ENCODE results near the gene CACNA2D2. TPM values are rescaled to one million over a fixed set of nuclear protein-coding genes. Genes with fewer than 3 reads are reported as not detected.
A peak's percentile ranks its signal among the peaks of the same experiment; 100 is the strongest.

Gene CACNA2D2
- total RNA-seq, 1 donor: 1.5 TPM

GRCh38 chr3:50320853-50321335 lies 182.5 kb downstream of the CACNA2D2 start:
- H3K4me3 ChIP-seq (ENCODE audit: low read length): peak overlapping the region; percentile 73
- H3K27me3 ChIP-seq (ENCODE audit: insufficient read depth, low read length): no peaks in the 10 kb centered on the region
- no peaks in the 10 kb centered on the region for H3K9me3 ChIP-seq (ENCODE audit: low read depth, low read length)
- peaks cover 87% of the 10 kb centered on the region for H3K4me1 ChIP-seq (ENCODE audit: insufficient read depth, low read length)

GRCh38 chr3:50319894-50320625 lies 183.4 kb downstream of the CACNA2D2 start:
- Histone ChIP-seq H3K9me3 (ENCODE audit: low read depth, low read length) (no peaks in the 10 kb centered on the region), H3K4me1 (ENCODE audit: insufficient read depth, low read length) (peaks cover 79% of the 10 kb centered on the region), H3K27me3 (ENCODE audit: insufficient read depth, low read length) (no peaks in the 10 kb centered on the region), H3K4me3 (ENCODE audit: low read length) (peak overlapping the region; percentile 73)

- no peak overlapping the region for H3K4me3 ChIP-seq (ENCODE audit: low read length)
- H3K4me1 ChIP-seq (ENCODE audit: insufficient read depth, low read length): peaks cover 72% of the 10 kb centered on the region
- H3K9me3 ChIP-seq (ENCODE audit: low read depth, low read length): no peaks in the 10 kb centered on the region
- H3K27me3 ChIP-seq (ENCODE audit: insufficient read depth, low read length): no peaks in the 10 kb centered on the region
Observed at GRCh38 chr3:50319181-50319893, 184.1 kb downstream of the CACNA2D2 start.

GRCh38 chr3:50318615-50319014 lies 184.8 kb downstream of the CACNA2D2 start:
- H3K4me1 ChIP-seq (ENCODE audit: insufficient read depth, low read length): peaks cover 65% of the 10 kb centered on the region
- no peak overlapping the region for H3K4me3 ChIP-seq (ENCODE audit: low read length)
- H3K9me3 ChIP-seq (ENCODE audit: low read depth, low read length): no peaks in the 10 kb centered on the region
- no peaks in the 10 kb centered on the region for H3K27me3 ChIP-seq (ENCODE audit: insufficient read depth, low read length)

- Histone ChIP-seq H3K4me1 (ENCODE audit: insufficient read depth, low read length) (peaks cover 60% of the 10 kb centered on the region), H3K4me3 (ENCODE audit: low read length) (no peak overlapping the region)
Observed at GRCh38 chr3:50318163-50318562, 185.3 kb downstream of the CACNA2D2 start.

GRCh38 chr3:50317300-50317699 lies 186.1 kb downstream of the CACNA2D2 start:
- H3K27me3 ChIP-seq (ENCODE audit: insufficient read depth, low read length): no peaks in the 10 kb centered on the region
- H3K4me3 ChIP-seq (ENCODE audit: low read length): no peak overlapping the region
- H3K4me1 ChIP-seq (ENCODE audit: insufficient read depth, low read length): peaks cover 52% of the 10 kb centered on the region
- no peaks in the 10 kb centered on the region for H3K9me3 ChIP-seq (ENCODE audit: low read depth, low read length)

More at GRCh38 chr3:50318163-50318562, 185.3 kb downstream of the CACNA2D2 start:
- H3K27me3 ChIP-seq (ENCODE audit: insufficient read depth, low read length): no peaks in the 10 kb centered on the region
- no peaks in the 10 kb centered on the region for H3K9me3 ChIP-seq (ENCODE audit: low read depth, low read length)

- Histone ChIP-seq H3K4me3 (ENCODE audit: low read length) (no peak overlapping the region), H3K9me3 (ENCODE audit: low read depth, low read length) (no peaks in the 10 kb centered on the region), H3K27me3 (ENCODE audit: insufficient read depth, low read length) (no peaks in the 10 kb centered on the region), H3K4me1 (ENCODE audit: insufficient read depth, low read length) (peaks cover 46% of the 10 kb centered on the region)
Observed at GRCh38 chr3:50316657-50317242, 186.7 kb downstream of the CACNA2D2 start.

GRCh38 chr3:50314816-50315215 lies 188.6 kb downstream of the CACNA2D2 start:
- Histone ChIP-seq H3K27me3 (ENCODE audit: insufficient read depth, low read length) (no peaks in the 10 kb centered on the region), H3K4me3 (ENCODE audit: low read length) (no peak overlapping the region), H3K9me3 (ENCODE audit: low read depth, low read length) (no peaks in the 10 kb centered on the region), H3K4me1 (ENCODE audit: insufficient read depth, low read length) (peaks cover 34% of the 10 kb centered on the region)

GRCh38 chr3:50314342-50314741 lies 189.1 kb downstream of the CACNA2D2 start:
- Histone ChIP-seq H3K9me3 (ENCODE audit: low read depth, low read length) (no peaks in the 10 kb centered on the region), H3K27me3 (ENCODE audit: insufficient read depth, low read length) (no peaks in the 10 kb centered on the region), H3K4me1 (ENCODE audit: insufficient read depth, low read length) (peaks cover 29% of the 10 kb centered on the region), H3K4me3 (ENCODE audit: low read length) (no peak overlapping the region)

Other genes starting within 250 kb of the CACNA2D2 start
- gene SEMA3B, start 234.5 kb downstream of the CACNA2D2 start, total RNA-seq: 0.42 TPM
- not detected for gene LSMEM2, start 224.5 kb downstream of the CACNA2D2 start, total RNA-seq
- 19.0 TPM for gene IFRD2, start 211.2 kb downstream of the CACNA2D2 start, total RNA-seq
- 2.0 TPM for gene HYAL3, start 204.2 kb downstream of the CACNA2D2 start, total RNA-seq
- 11.2 TPM for gene NAA80, start 204.2 kb downstream of the CACNA2D2 start, total RNA-seq
- gene HYAL1, start 200.1 kb downstream of the CACNA2D2 start, total RNA-seq: not detected
- 4.2 TPM for gene HYAL2, start 180.9 kb downstream of the CACNA2D2 start, total RNA-seq
- gene TUSC2, start 175.4 kb downstream of the CACNA2D2 start, total RNA-seq: 15.3 TPM
- gene RASSF1, start 162.8 kb downstream of the CACNA2D2 start, total RNA-seq: 44.8 TPM
- 0.10 TPM for gene ZMYND10, start 157.9 kb downstream of the CACNA2D2 start, total RNA-seq
- 11.1 TPM for gene NPRL2, start 152.9 kb downstream of the CACNA2D2 start, total RNA-seq
- 10.8 TPM for gene CYB561D2, start 152.8 kb downstream of the CACNA2D2 start, total RNA-seq
- gene TMEM115, start 144.1 kb downstream of the CACNA2D2 start, total RNA-seq: 20.3 TPM
- 3.7 TPM for gene C3orf18, start 64.1 kb upstream of the CACNA2D2 start, total RNA-seq
- gene HEMK1, start 65.9 kb upstream of the CACNA2D2 start, total RNA-seq: 3.0 TPM
- 1.2 TPM for gene CISH, start 108.1 kb upstream of the CACNA2D2 start, total RNA-seq
- gene MAPKAPK3, start 113.5 kb upstream of the CACNA2D2 start, total RNA-seq: 70.8 TPM
- 1.0 TPM for gene DOCK3, start 171.3 kb upstream of the CACNA2D2 start, total RNA-seq